Stimulated activated CD4-positive, alpha-beta T cell treated with anti-CD3 and anti-CD28 coated beads, Interleukin-4, amount 100 ng/mL, for 48 hours (primary cell): Measurements from ENCODE around the gene ORAI2.
A peak's percentile ranks its signal among the peaks of the same experiment; 100 is the strongest.
"Not testable (repeated sequence)": the region's sequence is repeated elsewhere in the genome, so short reads cannot be mapped to it uniquely, and the experiment has no call there.

Experiments
- DNase-seq, 2 donors: peaks; one replicate each; pipeline ENCODE4 v3.0.0-alpha.2; 2020; ENCODE audit warnings: low read depth in 2 of 2

Gene ORAI2

GRCh38 chr7:102433219-102434038 is at the start of gene ORAI2:
Gene ORAI2, plus strand, starts transcription at chr7:102433575. Its CDS starts 5,382 bp downstream, at chr7:102438957.
- peak; percentile 76 to 84 for DNase-seq

GRCh38 chr7:102387064-102387463 is 46.3 kb upstream of the ORAI2 start:
- no peak for DNase-seq

- DNase-seq = no peak
These were observed 43.6 kb upstream of the ORAI2 start for GRCh38 chr7:102389810-102390209.

- peak; percentile 59 to 64 for DNase-seq
These were observed 42.5 kb upstream of the ORAI2 start for GRCh38 chr7:102390697-102391484.

GRCh38 chr7:102392330-102392729 is 41.0 kb upstream of the ORAI2 start:
- DNase-seq = no peak

GRCh38 chr7:102393467-102393866 is 39.9 kb upstream of the ORAI2 start:
- no peak for DNase-seq

GRCh38 chr7:102395592-102395872 is 37.8 kb upstream of the ORAI2 start:
- no peak for DNase-seq

GRCh38 chr7:102395873-102396709 is 37.3 kb upstream of the ORAI2 start, which contains the start of gene PRKRIP1:
Gene PRKRIP1, plus strand, starts transcription at chr7:102396363. Its CDS starts 49 bp downstream, at chr7:102396412.
- peak; percentile 57 to 78 for DNase-seq

- no peak for DNase-seq
These were observed 36.7 kb upstream of the ORAI2 start for GRCh38 chr7:102396710-102397019.

- DNase-seq = no peak
These were observed 34.8 kb upstream of the ORAI2 start for GRCh38 chr7:102398543-102398942.

- DNase-seq = no peak
These were observed 33.0 kb upstream of the ORAI2 start for GRCh38 chr7:102400360-102400759.

- DNase-seq = no peak
These were observed 29.8 kb upstream of the ORAI2 start for GRCh38 chr7:102403563-102403962.

- peak in 1 of 2 donors; percentile 34 for DNase-seq
These were observed 29.1 kb upstream of the ORAI2 start for GRCh38 chr7:102404005-102404861.

GRCh38 chr7:102404862-102405188 is 28.6 kb upstream of the ORAI2 start:
- not testable (repeated sequence) for DNase-seq

GRCh38 chr7:102407910-102408309 is 25.5 kb upstream of the ORAI2 start:
- DNase-seq = no peak

GRCh38 chr7:102408530-102408929 is 24.8 kb upstream of the ORAI2 start:
- not testable (repeated sequence) for DNase-seq

- no peak for DNase-seq
These were observed 24.0 kb upstream of the ORAI2 start for GRCh38 chr7:102409340-102409739.

GRCh38 chr7:102410123-102410522 is 23.3 kb upstream of the ORAI2 start:
- DNase-seq = no peak

- DNase-seq = no peak
These were observed 22.5 kb upstream of the ORAI2 start for GRCh38 chr7:102410918-102411317.

GRCh38 chr7:102412548-102412947 is 20.8 kb upstream of the ORAI2 start:
- no peak for DNase-seq

GRCh38 chr7:102413091-102413490 is 20.3 kb upstream of the ORAI2 start:
- DNase-seq = no peak
